Fibroblast of the aortic adventitia (primary cell): Measurements from ENCODE around the gene ASGR1. TPM values are rescaled to one million over a fixed set of nuclear protein-coding genes. Genes with fewer than 3 reads are reported as not detected.

Experiments
- DNase-seq: peaks from one replicate; pipeline ENCODE4 v3.0.0-alpha.2; 2010; ENCODE audit warnings: low read depth
- H3K4me3 ChIP-seq: 2 replicates; pipeline ENCODE4 v1.5.1; 2011; ENCODE audit warnings: low read depth, mild to moderate bottlenecking, control low read depth, low read length, moderate library complexity
- CTCF ChIP-seq: IDR thresholded peaks from 2 replicates; pipeline ENCODE4 v1.5.1; 2011; ENCODE audit warnings: mild to moderate bottlenecking, low read length, control low read depth, inconsistent platforms; ENCODE audit not compliant: insufficient read depth
- total RNA-seq: library from RNA; depleted of rRNA; stranded (reverse); fragments of >200 nt; gene quantifications from 2 replicates; pipeline ENCODE4 v1.2.3, GENCODE V29; 2012; ENCODE audit warnings: low replicate concordance

ASGR1 gene
- total RNA-seq, 1 donor, result 0.09 TPM

- no peak for DNase-seq
- H3K4me3 ChIP-seq, result no peak overlapping the region
- TF ChIP-seq CTCF, result no peak
Measured at GRCh38 chr17:7137171-7137943, 41.8 kb downstream of the ASGR1 start.

GRCh38 chr17:7136266-7136877 lies 42.8 kb downstream of the ASGR1 start:
- DNase-seq, result peak; percentile 81
- no peak overlapping the region for H3K4me3 ChIP-seq
- peak; percentile 91 for TF ChIP-seq CTCF

- DNase-seq, result no peak
- TF ChIP-seq CTCF, result no peak
- no peak overlapping the region for H3K4me3 ChIP-seq
Measured at GRCh38 chr17:7133916-7134315, 45.3 kb downstream of the ASGR1 start.

GRCh38 chr17:7133424-7133823 lies 45.7 kb downstream of the ASGR1 start:
- TF ChIP-seq CTCF, result peak; percentile 28
- no peak for DNase-seq
- H3K4me3 ChIP-seq, result no peak overlapping the region

GRCh38 chr17:7132511-7133094 lies 46.6 kb downstream of the ASGR1 start:
- no peak for TF ChIP-seq CTCF
- no peak for DNase-seq
- H3K4me3 ChIP-seq, result no peak overlapping the region

- H3K4me3 ChIP-seq, result no peak overlapping the region
- no peak for DNase-seq
- no peak for TF ChIP-seq CTCF
Measured at GRCh38 chr17:7131423-7131791, 47.8 kb downstream of the ASGR1 start.
